GM12874 (cell line): ENCODE data around the gene GCC2.

ENCODE experiments used
- CTCF ChIP-seq: IDR thresholded peaks from 2 replicates; pipeline ENCODE4 v1.5.1; 2011; ENCODE audit warnings: low read depth, mild to moderate bottlenecking, control low read depth, low read length, moderate library complexity; ENCODE audit not compliant: insufficient read depth

Gene GCC2

GRCh38 chr2:108412995-108413710 lies 35.9 kb upstream of the GCC2 start:
- no peak for TF ChIP-seq CTCF

GRCh38 chr2:108413711-108414095 lies 35.3 kb upstream of the GCC2 start:
- no peak for TF ChIP-seq CTCF

GRCh38 chr2:108414256-108414876 lies 34.6 kb upstream of the GCC2 start:
- TF ChIP-seq CTCF: no peak

DNA sequence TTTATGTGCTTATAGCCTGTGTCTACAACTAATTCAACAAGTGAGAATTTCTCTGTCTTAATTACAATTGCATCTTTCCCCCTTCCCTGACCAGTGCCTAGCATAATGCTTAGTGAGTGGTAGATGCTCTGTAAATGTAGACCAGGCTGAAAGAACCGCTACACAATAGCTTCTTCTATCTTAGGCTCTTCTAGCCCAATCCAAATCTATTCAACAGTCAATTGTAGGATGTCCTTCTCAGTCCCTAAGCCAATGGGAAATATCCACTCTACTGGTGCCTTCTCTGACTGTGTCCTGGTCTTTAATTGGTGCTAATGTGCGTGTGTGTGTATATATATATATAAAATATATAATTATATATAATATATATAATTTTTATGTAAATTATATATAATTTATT lies 34.1 kb upstream of the GCC2 start:
- no peak for TF ChIP-seq CTCF

- no peak for TF ChIP-seq CTCF
Observed at GRCh38 chr2:108417254-108417653, 31.8 kb upstream of the GCC2 start.

DNA sequence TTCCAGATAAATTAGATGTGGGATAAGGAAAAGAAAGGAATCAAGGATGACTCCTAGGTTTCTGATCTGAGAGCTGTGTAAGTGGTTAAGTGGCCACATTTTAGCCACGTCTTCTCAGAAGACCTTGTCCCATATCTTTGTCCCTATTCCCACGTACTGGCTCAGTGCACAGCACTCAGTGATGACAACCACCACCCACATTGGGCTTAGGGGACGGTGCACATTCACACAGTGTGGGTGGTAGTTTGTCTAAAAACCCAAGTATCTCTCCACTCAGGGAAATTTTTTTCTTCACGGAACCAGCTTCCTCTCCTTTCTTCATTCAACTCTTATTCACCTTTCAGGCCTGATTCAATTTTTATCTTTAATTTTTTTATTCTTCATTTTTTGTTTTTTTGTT lies 30.6 kb upstream of the GCC2 start:
- no peak for TF ChIP-seq CTCF

DNA sequence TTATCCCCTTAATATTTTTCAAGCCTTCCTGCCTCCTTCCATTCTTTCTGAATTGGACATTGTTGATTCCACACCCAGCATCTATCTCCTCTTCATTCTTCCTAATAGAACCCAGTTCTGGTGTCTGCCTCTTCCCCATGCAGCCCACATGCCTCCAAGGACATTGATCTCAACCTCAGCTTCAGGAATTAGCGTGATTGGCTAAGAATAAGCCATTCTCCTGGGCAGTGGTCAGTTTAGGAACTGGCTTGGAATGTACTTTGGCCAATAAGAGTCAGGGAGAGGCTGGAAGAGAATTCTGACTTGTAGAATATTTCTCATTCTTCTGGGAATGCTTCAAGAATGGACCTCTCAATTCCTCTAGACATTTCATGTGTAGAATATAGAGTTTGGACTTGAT lies 25.9 kb upstream of the GCC2 start:
- TF ChIP-seq CTCF: no peak
